Activated T-helper 2 cell treated with anti-CD3 and anti-CD28 coated beads, Interferon-gamma antibody, Interleukin-2, Interleukin-4, amounts not matched to agents 10 μg/mL and 5 μg/mL and 100 μg/mL, durations not matched to agents 14 hours and 24 hours and 36 hours (primary cell): ENCODE results near the gene ZNF302. TPM values are rescaled to one million over a fixed set of nuclear protein-coding genes. Genes with fewer than 3 reads are reported as not detected.
A peak's percentile ranks its signal among the peaks of the same experiment; 100 is the strongest.
"Not testable (repeated sequence)": the region's sequence is repeated elsewhere in the genome, so short reads cannot be mapped to it uniquely, and the experiment has no call there.

Source experiments
- DNase-seq: peaks from one replicate; pipeline ENCODE4 v3.0.0; 2021; ENCODE audit warnings: low spot score
- H3K27ac Mint-ChIP-seq: one replicate; pipeline ENCODE4 v1.8.0; 2021; ENCODE audit warnings: mixed read lengths
- H3K27me3 Mint-ChIP-seq: one replicate; pipeline ENCODE4 v1.8.0; 2021; ENCODE audit warnings: low read depth, mixed read lengths
- H3K36me3 Mint-ChIP-seq: one replicate; pipeline ENCODE4 v1.8.0; 2021; ENCODE audit warnings: low read depth, mixed read lengths
- H3K4me1 Mint-ChIP-seq: one replicate; pipeline ENCODE4 v1.8.0; 2021; ENCODE audit warnings: low read depth, mixed read lengths
- H3K4me3 Mint-ChIP-seq: one replicate; pipeline ENCODE4 v1.8.0; 2021; ENCODE audit warnings: low read depth, mild to moderate bottlenecking, moderate library complexity, mixed read lengths
- H3K9me3 Mint-ChIP-seq: one replicate; pipeline ENCODE4 v1.8.0; 2021; ENCODE audit warnings: mixed read lengths
- intact Hi-C: fragments of 100-400 bp; cut with micrococcal nuclease; formaldehyde crosslinking; loops from one replicate; pipeline ENCODE4 v1.15.1; 2023
- total RNA-seq: library from RNA; stranded (reverse); gene quantifications from 2 replicates; pipeline ENCODE4 v1.2.3, GENCODE V29; 2022

Gene ZNF302
- total RNA-seq, 1 donor from 2014 or later, result 14.1 TPM

GRCh38 chr19:34664870-34665269, 12.6 kb upstream of the ZNF302 start:
- intact Hi-C loops, result no loop called here
- H3K36me3 Mint-ChIP-seq, result no peaks in the 10 kb centered on the region
- H3K27me3 Mint-ChIP-seq, result no peaks in the 10 kb centered on the region
- no peak overlapping the region for H3K4me3 Mint-ChIP-seq
- H3K9me3 Mint-ChIP-seq, result peaks cover 5% of the 10 kb centered on the region
- no peak overlapping the region for H3K27ac Mint-ChIP-seq
- no peak for DNase-seq
- peaks cover 13% of the 10 kb centered on the region for H3K4me1 Mint-ChIP-seq

GRCh38 chr19:34665275-34665674, 12.2 kb upstream of the ZNF302 start:
- H3K27me3 Mint-ChIP-seq, H3K9me3 Mint-ChIP-seq, DNase-seq, H3K4me3 Mint-ChIP-seq, intact Hi-C loops, H3K36me3 Mint-ChIP-seq, H3K27ac Mint-ChIP-seq: not testable (repeated sequence)
- peaks cover 13% of the 10 kb centered on the region for H3K4me1 Mint-ChIP-seq

- no peaks in the 10 kb centered on the region for H3K27me3 Mint-ChIP-seq
- DNase-seq, result no peak
- H3K4me3 Mint-ChIP-seq, result no peak overlapping the region
- intact Hi-C loops, result no loop called here
- H3K9me3 Mint-ChIP-seq, result peaks cover 5% of the 10 kb centered on the region
- no peaks in the 10 kb centered on the region for H3K36me3 Mint-ChIP-seq
- peaks cover 13% of the 10 kb centered on the region for H3K4me1 Mint-ChIP-seq
- no peak overlapping the region for H3K27ac Mint-ChIP-seq
Observed at GRCh38 chr19:34666200-34666957, 11.1 kb upstream of the ZNF302 start.

- peaks cover 5% of the 10 kb centered on the region for H3K9me3 Mint-ChIP-seq
- H3K36me3 Mint-ChIP-seq, result no peaks in the 10 kb centered on the region
- intact Hi-C loops, result no loop called here
- peak overlapping the region; percentile 65 for H3K27ac Mint-ChIP-seq
- no peak for DNase-seq
- peaks cover 13% of the 10 kb centered on the region for H3K4me1 Mint-ChIP-seq
- H3K27me3 Mint-ChIP-seq, result no peaks in the 10 kb centered on the region
- no peak overlapping the region for H3K4me3 Mint-ChIP-seq
Observed at GRCh38 chr19:34666958-34667265, 10.6 kb upstream of the ZNF302 start.

GRCh38 chr19:34667349-34668076, 10.0 kb upstream of the ZNF302 start:
- H3K4me3 Mint-ChIP-seq, result peak overlapping the region; percentile 39
- intact Hi-C loops, result no loop called here

GRCh38 chr19:34668077-34668689, 9.3 kb upstream of the ZNF302 start:
- H3K9me3 Mint-ChIP-seq, DNase-seq, intact Hi-C loops, H3K27me3 Mint-ChIP-seq, H3K4me1 Mint-ChIP-seq, H3K27ac Mint-ChIP-seq, H3K4me3 Mint-ChIP-seq, H3K36me3 Mint-ChIP-seq: not testable (repeated sequence)

More at GRCh38 chr19:34667349-34668076, 10.0 kb upstream of the ZNF302 start:
- DNase-seq, result no peak
- H3K4me1 Mint-ChIP-seq, result peaks cover 13% of the 10 kb centered on the region
- peak overlapping the region; percentile 65 for H3K27ac Mint-ChIP-seq
- peaks cover 2% of the 10 kb centered on the region for H3K27me3 Mint-ChIP-seq
- H3K9me3 Mint-ChIP-seq, result peaks cover 5% of the 10 kb centered on the region
- H3K36me3 Mint-ChIP-seq, result no peaks in the 10 kb centered on the region

- intact Hi-C loops, DNase-seq, H3K27ac Mint-ChIP-seq, H3K4me1 Mint-ChIP-seq, H3K27me3 Mint-ChIP-seq, H3K9me3 Mint-ChIP-seq, H3K36me3 Mint-ChIP-seq, H3K4me3 Mint-ChIP-seq: not testable (repeated sequence)
Observed at GRCh38 chr19:34668690-34669089, 8.8 kb upstream of the ZNF302 start.

- intact Hi-C loops, result no loop called here
- Mint-ChIP-seq H3K27ac (no peak overlapping the region), H3K36me3 (no peaks in the 10 kb centered on the region), H3K4me1 (peaks cover 5% of the 10 kb centered on the region), H3K9me3 (peaks cover 3% of the 10 kb centered on the region), H3K4me3 (no peak overlapping the region), H3K27me3 (peaks cover 6% of the 10 kb centered on the region)
- no peak for DNase-seq
Observed at GRCh38 chr19:34669305-34669704, 8.2 kb upstream of the ZNF302 start.

- Mint-ChIP-seq H3K27ac (no peak overlapping the region), H3K36me3 (peaks cover 14% of the 10 kb centered on the region), H3K4me1 (peaks cover 13% of the 10 kb centered on the region), H3K27me3 (peaks cover 8% of the 10 kb centered on the region), H3K4me3 (no peak overlapping the region), H3K9me3 (peaks cover 19% of the 10 kb centered on the region)
- intact Hi-C loops, result loop anchor here (10.0 kb wide), 1 partner anchor 497 kb away; the partner anchor contains the start of gene LSM14A
- DNase-seq, result no peak
Observed at GRCh38 chr19:34671972-34672371, 5.5 kb upstream of the ZNF302 start.

- intact Hi-C loops, result loop anchor here (10.0 kb wide), 1 partner anchor 499 kb away; the partner anchor contains the start of gene LSM14A
- H3K9me3 Mint-ChIP-seq, result peaks cover 21% of the 10 kb centered on the region
- H3K27me3 Mint-ChIP-seq, result peaks cover 8% of the 10 kb centered on the region
- peaks cover 12% of the 10 kb centered on the region for H3K4me1 Mint-ChIP-seq
- DNase-seq, result no peak
- peaks cover 29% of the 10 kb centered on the region for H3K36me3 Mint-ChIP-seq
- no peak overlapping the region for H3K4me3 Mint-ChIP-seq
- no peak overlapping the region for H3K27ac Mint-ChIP-seq
Observed at GRCh38 chr19:34673590-34673989, 3.9 kb upstream of the ZNF302 start.

- H3K9me3 Mint-ChIP-seq, result peaks cover 35% of the 10 kb centered on the region
- DNase-seq, result no peak
- peaks cover 8% of the 10 kb centered on the region for H3K27me3 Mint-ChIP-seq
- intact Hi-C loops, result loop anchor here (5.0 to 10.0 kb wide), 2 partner anchors 327 to 500 kb away; partner anchors contain the start of genes GRAMD1A and LSM14A
- no peak overlapping the region for H3K4me3 Mint-ChIP-seq
- peaks cover 46% of the 10 kb centered on the region for H3K36me3 Mint-ChIP-seq
- H3K4me1 Mint-ChIP-seq, result peaks cover 23% of the 10 kb centered on the region
- no peak overlapping the region for H3K27ac Mint-ChIP-seq
Observed at GRCh38 chr19:34675250-34675649, 2.2 kb upstream of the ZNF302 start.

GRCh38 chr19:34675919-34676318, 1.6 kb upstream of the ZNF302 start:
- no peak for DNase-seq
- Mint-ChIP-seq H3K4me3 (no peak overlapping the region), H3K9me3 (peaks cover 41% of the 10 kb centered on the region), H3K27me3 (peaks cover 8% of the 10 kb centered on the region), H3K4me1 (peaks cover 23% of the 10 kb centered on the region), H3K36me3 (peaks cover 52% of the 10 kb centered on the region), H3K27ac (no peak overlapping the region)
- intact Hi-C loops, result loop anchor here (5.0 to 10.0 kb wide), 2 partner anchors 326 to 501 kb away; partner anchors contain the start of genes GRAMD1A and LSM14A
